Endothelial cell of umbilical vein (primary cell): ENCODE results near the gene GLDN. TPM values are rescaled to one million over a fixed set of nuclear protein-coding genes. Genes with fewer than 3 reads are reported as not detected.
"Not testable (repeated sequence)": the region's sequence is repeated elsewhere in the genome, so short reads cannot be mapped to it uniquely, and the experiment has no call there.

Experiments used
- BruUV-seq: library from RNA; stranded (reverse); fragments of 400-500 nt; replicated peaks from 2 replicates; lab custom pipeline; 2021; lab: Mats Ljungman, UMichigan
- CTCF ChIA-PET: fragments of 300-600, 350-600 bp; sonication (Branson Sonifier 250); formaldehyde crosslinking; loops from one replicate; lab custom pipeline; 2021; ENCODE audit warnings: antibody characterized with exemption, inconsistent platforms; lab: Charles Lee
- POLR2A ChIA-PET: fragments of 300-600, 350-600 bp; sonication (Branson Sonifier 250); formaldehyde crosslinking; loops from one replicate; lab custom pipeline; 2021; ENCODE audit warnings: antibody characterized with exemption, inconsistent platforms; lab: Charles Lee
- DNase-seq: peaks from one replicate; pipeline ENCODE4 v3.0.0-alpha.2; 2011; ENCODE audit warnings: low read depth, low spot score
- FAIRE-seq: peaks from 2 replicates; lab custom pipeline; 2011; peaks lifted over from hg19 to GRCh38; lab: Jason Lieb, UNC
- H2AFZ ChIP-seq: 2 replicates; pipeline ENCODE4 v1.6.0; 2012; ENCODE audit warnings: low read depth, low read length, control low read depth, inconsistent platforms
- H3K27ac ChIP-seq: 2 replicates; pipeline ENCODE4 v1.5.1; 2011; ENCODE audit warnings: low read depth, mild to moderate bottlenecking, control low read depth, low read length, moderate library complexity; ENCODE audit not compliant: insufficient read depth
- H3K27me3 ChIP-seq, 2 experiments: 2 replicates each; pipeline versions ENCODE4 v1.6.0 to v1.6.1; 2011; ENCODE audit warnings: low read length in 2 of 2, mixed read lengths in 1 of 2; ENCODE audit not compliant: control insufficient read depth in 2 of 2, insufficient read depth in 2 of 2
- H3K36me3 ChIP-seq, 2 experiments: 2 replicates in 1 of 2; 3 replicates in 1 of 2; pipeline ENCODE4 v1.5.1; 2011; ENCODE audit warnings: low read length in 2 of 2, mild to moderate bottlenecking in 1 of 2, moderate library complexity in 1 of 2; ENCODE audit not compliant: control insufficient read depth in 2 of 2, insufficient read depth in 2 of 2; ENCODE audit errors: extremely low read depth in 1 of 2
- H3K4me1 ChIP-seq: 3 replicates; pipeline ENCODE4 v1.5.1; 2011; ENCODE audit warnings: mild to moderate bottlenecking, low read length; ENCODE audit not compliant: control insufficient read depth, insufficient read depth; ENCODE audit errors: extremely low read depth
- H3K4me2 ChIP-seq: 2 replicates; pipeline ENCODE4 v1.6.1; 2011; ENCODE audit warnings: low read length, control low read depth, mixed read lengths; ENCODE audit not compliant: insufficient read depth
- H3K4me3 ChIP-seq, 3 experiments: fragments of 200-600 bp in 1 of 3; sonication (generic), shearing (Covaris generic) in 1 of 3; replicated peaks in 1 of 3; 2 replicates each; pipeline ENCODE4 v1.5.1; 2011 to 2016; ENCODE audit warnings: control low read depth in 3 of 3, low read length in 3 of 3, mild to moderate bottlenecking in 2 of 3, inconsistent platforms in 1 of 3, low read depth in 1 of 3, moderate library complexity in 1 of 3; ENCODE audit not compliant: insufficient read depth in 1 of 3
- H3K79me2 ChIP-seq: 2 replicates; pipeline ENCODE4 v1.6.0; 2012; ENCODE audit warnings: low read length, inconsistent platforms; ENCODE audit not compliant: control insufficient read depth, insufficient read depth
- H3K9ac ChIP-seq: replicated peaks from 2 replicates; pipeline ENCODE3; 2011; ENCODE audit warnings: low read length, control low read depth; ENCODE audit not compliant: insufficient read depth; ENCODE audit errors: extremely low read depth
- H3K9me1 ChIP-seq: replicated peaks from 3 replicates; pipeline ENCODE4 v1.6.0; 2011; ENCODE audit warnings: mild to moderate bottlenecking, low read length; ENCODE audit not compliant: control insufficient read depth, insufficient read depth; ENCODE audit errors: extremely low read depth
- H3K9me3 ChIP-seq: replicated peaks from 2 replicates; pipeline ENCODE4 v1.5.1; 2012; ENCODE audit warnings: low read length, inconsistent platforms; ENCODE audit not compliant: control insufficient read depth, insufficient read depth
- H4K20me1 ChIP-seq: replicated peaks from 2 replicates; pipeline ENCODE3; 2011; ENCODE audit warnings: mild to moderate bottlenecking, low read length; ENCODE audit not compliant: control insufficient read depth, insufficient read depth; ENCODE audit errors: extremely low read depth
- EZH2 ChIP-seq: IDR thresholded peaks from 2 replicates; pipeline ENCODE4 v1.6.1; 2012; ENCODE audit warnings: borderline replicate concordance, low read depth, mild to moderate bottlenecking, moderate library complexity, low read length, inconsistent platforms; ENCODE audit not compliant: severe bottlenecking
- FOS ChIP-seq: IDR thresholded peaks from 2 replicates; pipeline ENCODE4 v1.6.1; 2011; ENCODE audit warnings: mild to moderate bottlenecking, low read length, moderate library complexity, borderline replicate concordance; ENCODE audit not compliant: insufficient read depth
- GATA2 ChIP-seq: IDR thresholded peaks from 2 replicates; pipeline ENCODE4 v1.7.0; 2011; ENCODE audit warnings: low read depth, mild to moderate bottlenecking, moderate library complexity, mixed read lengths, low read length; ENCODE audit not compliant: insufficient read length, insufficient read depth
- JUN ChIP-seq: IDR thresholded peaks from 2 replicates; pipeline ENCODE4 v1.6.1; 2011; ENCODE audit warnings: borderline replicate concordance, low read depth; ENCODE audit not compliant: insufficient read length, insufficient read depth
- MYC ChIP-seq: IDR thresholded peaks from one replicate; pipeline ENCODE4 v1.6.1; 2011; ENCODE audit warnings: mild to moderate bottlenecking, low read depth, low read length
- POLR2A ChIP-seq: IDR thresholded peaks from 2 replicates; pipeline ENCODE4 v1.6.1; 2012; ENCODE audit warnings: low read depth, mild to moderate bottlenecking, control low read depth, low read length
- POLR2AphosphoS5 ChIP-seq: IDR thresholded peaks from 2 replicates; pipeline ENCODE4 v1.6.1; 2012; ENCODE audit warnings: low read depth, mild to moderate bottlenecking, control low read depth, low read length, moderate library complexity; ENCODE audit not compliant: insufficient read depth
- dilution Hi-C: fragments of 300-500 bp; cut with MboI; formaldehyde crosslinking; loops from one replicate; pipeline ENCODE4 v1.15.0; 2019; ENCODE audit warnings: low sequenced_read_pairs; ENCODE audit not compliant: extremely low pct_ligation_motif_present
- intact Hi-C: fragments of 100-400 bp; cut with micrococcal nuclease; formaldehyde crosslinking; loops from one replicate; pipeline ENCODE4 v1.10.0; 2022
- polyA plus RNA-seq, 4 experiments: library from polyadenylated mRNA; depleted of rRNA in 3 of 4; stranded (reverse) in 3 of 4; unstranded in 1 of 4; fragments of >200 nt; gene quantifications; 2 replicates each; pipeline versions ENCODE4 v1.2.1 to v1.2.3, GENCODE V29; 2011 to 2012; ENCODE audit warnings: missing spikeins in 1 of 4
- total RNA-seq: library from RNA; stranded (reverse); gene quantifications from 2 replicates; pipeline ENCODE4 v1.2.3, GENCODE V29; 2021
- TF ChIP-seq, protein P1 (sequence below), 2 donors: IDR thresholded peaks; 1 replicate in 1 of 2; 2 replicates in 1 of 2; pipeline ENCODE4 v1.5.1; 2011; ENCODE audit warnings: low read length in 2 of 2, mild to moderate bottlenecking in 2 of 2, moderate library complexity in 2 of 2, control low read depth in 1 of 2, inconsistent platforms in 1 of 2, low read depth in 1 of 2; ENCODE audit not compliant: insufficient read depth in 1 of 2; ENCODE audit errors: extremely low read depth in 1 of 2
- TF ChIP-seq, protein P2 (sequence below): IDR thresholded peaks from 2 replicates; pipeline ENCODE4 v1.6.1; 2011; ENCODE audit not compliant: insufficient read depth, insufficient read length

Gene GLDN
- total and polyA plus RNA-seq, 2 donors (not counting 3 experiments of a cell fraction or from before 2014, with no cell fraction given) = not detected

DNA sequence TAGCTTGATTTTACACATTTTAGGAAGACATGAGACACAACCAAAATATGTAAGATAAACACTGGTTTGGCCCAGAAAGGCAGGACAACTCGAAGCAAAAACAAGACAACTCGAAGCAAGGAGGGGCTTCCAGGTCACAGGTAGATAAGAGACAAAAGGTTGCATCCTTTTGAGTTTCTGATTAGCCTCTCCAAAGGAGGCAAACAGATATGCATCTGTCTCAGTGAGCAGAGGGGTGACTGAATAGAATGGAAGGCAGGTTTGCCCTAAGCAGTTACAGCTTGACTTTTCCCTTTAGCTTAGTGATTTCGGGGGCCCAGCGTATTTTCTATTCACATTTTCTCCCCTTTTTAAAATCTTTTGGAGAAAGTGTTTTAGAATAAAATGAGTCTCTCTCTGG is 74.7 kb downstream of the GLDN start:
- intact Hi-C loops (no loop called here), dilution Hi-C loops (no loop called here)
- Histone ChIP-seq H4K20me1 (no peaks in the 10 kb centered on the region), H3K79me2 (no peaks in the 10 kb centered on the region), H3K4me3 (no peak overlapping the region), H3K9me1 (no peaks in the 10 kb centered on the region), H3K27ac (no peak overlapping the region), H2AFZ (no peak overlapping the region), H3K4me2 (no peak overlapping the region), H3K36me3 (no peaks in the 10 kb centered on the region), H3K4me1 (no peaks in the 10 kb centered on the region), H3K9ac (no peak overlapping the region), H3K9me3 (no peaks in the 10 kb centered on the region), H3K27me3 (peaks cover 17 to 19% of the 10 kb centered on the region in 2 experiments)
- DNase-seq = no peak
- TF ChIP-seq GATA2 = no peak
- TF ChIP-seq JUN = no peak
- TF ChIP-seq, protein P1, sequence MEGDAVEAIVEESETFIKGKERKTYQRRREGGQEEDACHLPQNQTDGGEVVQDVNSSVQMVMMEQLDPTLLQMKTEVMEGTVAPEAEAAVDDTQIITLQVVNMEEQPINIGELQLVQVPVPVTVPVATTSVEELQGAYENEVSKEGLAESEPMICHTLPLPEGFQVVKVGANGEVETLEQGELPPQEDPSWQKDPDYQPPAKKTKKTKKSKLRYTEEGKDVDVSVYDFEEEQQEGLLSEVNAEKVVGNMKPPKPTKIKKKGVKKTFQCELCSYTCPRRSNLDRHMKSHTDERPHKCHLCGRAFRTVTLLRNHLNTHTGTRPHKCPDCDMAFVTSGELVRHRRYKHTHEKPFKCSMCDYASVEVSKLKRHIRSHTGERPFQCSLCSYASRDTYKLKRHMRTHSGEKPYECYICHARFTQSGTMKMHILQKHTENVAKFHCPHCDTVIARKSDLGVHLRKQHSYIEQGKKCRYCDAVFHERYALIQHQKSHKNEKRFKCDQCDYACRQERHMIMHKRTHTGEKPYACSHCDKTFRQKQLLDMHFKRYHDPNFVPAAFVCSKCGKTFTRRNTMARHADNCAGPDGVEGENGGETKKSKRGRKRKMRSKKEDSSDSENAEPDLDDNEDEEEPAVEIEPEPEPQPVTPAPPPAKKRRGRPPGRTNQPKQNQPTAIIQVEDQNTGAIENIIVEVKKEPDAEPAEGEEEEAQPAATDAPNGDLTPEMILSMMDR (IDR thresholded peaks at IDR 0.05; ENCODE audit: extremely low read depth in 1 of 2, insufficient read depth in 1 of 2, low read depth in 1 of 2, low read length in 2 of 2) = no peak
- TF ChIP-seq MYC = no peak
- TF ChIP-seq POLR2A = no peak
- no peak for TF ChIP-seq EZH2
- TF ChIP-seq FOS = no peak
- no peak for TF ChIP-seq POLR2AphosphoS5
- TF ChIP-seq, protein P2, sequence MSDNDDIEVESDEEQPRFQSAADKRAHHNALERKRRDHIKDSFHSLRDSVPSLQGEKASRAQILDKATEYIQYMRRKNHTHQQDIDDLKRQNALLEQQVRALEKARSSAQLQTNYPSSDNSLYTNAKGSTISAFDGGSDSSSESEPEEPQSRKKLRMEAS = no peak
- ChIA-PET POLR2A (interaction anchor here (0.6 kb wide), 1 partner anchor 11 kb away, joined by 3 read pairs; no protein-coding TSS in a partner anchor), CTCF (interaction anchor here (1.5 kb wide), 1 partner anchor 15 kb away, joined by 7 read pairs; no protein-coding TSS in a partner anchor)
- BruUV-seq = no TSS peak
- FAIRE-seq = no peak

DNA sequence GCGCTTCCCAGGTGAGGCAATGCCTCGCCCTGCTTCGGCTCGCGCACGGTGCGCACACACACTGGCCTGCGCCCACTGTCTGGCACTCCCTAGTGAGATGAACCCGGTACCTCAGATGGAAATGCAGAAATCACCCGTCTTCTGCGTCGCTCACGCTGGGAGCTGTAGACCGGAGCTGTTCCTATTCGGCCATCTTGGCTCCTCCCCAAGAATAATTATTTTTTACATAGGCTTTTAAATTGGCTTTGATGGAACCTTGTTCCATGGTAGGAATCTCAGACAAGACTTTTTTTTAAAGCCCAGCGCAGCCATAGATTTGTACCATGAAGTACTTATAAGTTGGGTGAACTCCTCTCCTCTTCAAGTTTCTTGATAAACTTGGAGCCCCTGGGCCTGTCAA is 81.6 kb downstream of the GLDN start:
- FAIRE-seq, DNase-seq, H3K79me2 ChIP-seq, H3K27me3 ChIP-seq, H3K4me3 ChIP-seq, H4K20me1 ChIP-seq, H3K9ac ChIP-seq, BruUV-seq, H3K36me3 ChIP-seq, CTCF ChIA-PET, H3K9me1 ChIP-seq, H3K27ac ChIP-seq, H2AFZ ChIP-seq, H3K4me2 ChIP-seq, intact Hi-C loops, POLR2A ChIA-PET, dilution Hi-C loops, H3K4me1 ChIP-seq, H3K9me3 ChIP-seq: not testable (repeated sequence)
